ENCODE measurements around the gene SLC34A3.

- TF ChIP-seq CTCF (conservative IDR thresholded peaks at IDR 0.05) (no peak), EZH2 (IDR thresholded peaks at IDR 0.05; ENCODE audit: low read depth) (no peak)
Measured at GRCh38 chr9:137251194-137251461, 20.4 kb downstream of the SLC34A3 start, which contains the start of gene STPG3.

Measured in PC-9 (cell line).